Measurements from ENCODE around the gene CPO.
A peak's percentile ranks its signal among the peaks of the same experiment; 100 is the strongest.

The CPO gene

DNA sequence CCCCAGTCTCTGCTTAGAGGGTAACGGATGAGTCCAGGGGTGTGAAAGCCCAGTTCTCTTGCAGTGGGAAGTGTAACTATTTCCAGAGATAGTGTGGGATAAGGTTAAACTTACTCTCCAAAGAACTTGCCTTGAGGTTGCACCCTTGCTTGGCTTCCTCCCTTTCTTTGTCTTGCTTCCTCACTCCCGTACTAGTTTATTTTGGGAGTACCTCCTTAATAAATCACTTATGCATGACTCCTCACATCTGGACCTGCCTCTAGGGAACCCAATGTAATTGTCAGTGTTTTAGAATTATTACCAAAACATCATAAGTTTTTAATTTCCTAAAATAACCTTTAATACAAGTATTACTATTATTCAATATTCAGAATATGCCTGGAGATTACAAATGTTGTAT lies 35.2 kb downstream of the CPO start:
- no peak for DNase-seq

DNA sequence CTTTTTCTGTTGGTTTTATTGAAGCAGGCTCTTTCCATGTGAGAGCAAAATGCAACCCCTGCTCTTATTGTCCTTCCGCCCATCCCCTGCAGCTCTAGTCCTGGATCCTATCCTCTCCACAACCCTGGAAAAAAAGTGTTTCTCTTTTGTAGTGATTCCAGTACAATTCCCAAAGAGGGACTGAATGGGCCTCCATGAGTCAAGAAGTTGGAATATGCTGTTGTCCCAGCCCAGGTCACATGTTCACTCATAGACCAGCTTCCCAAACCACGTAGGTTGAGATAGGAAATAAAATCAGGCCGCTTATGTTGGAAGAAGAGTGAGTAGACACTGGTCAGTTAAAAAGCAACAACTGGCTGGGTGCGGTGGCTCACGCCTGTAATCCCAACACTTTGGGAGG lies 39.4 kb downstream of the CPO start:
- DNase-seq: no peak

DNA sequence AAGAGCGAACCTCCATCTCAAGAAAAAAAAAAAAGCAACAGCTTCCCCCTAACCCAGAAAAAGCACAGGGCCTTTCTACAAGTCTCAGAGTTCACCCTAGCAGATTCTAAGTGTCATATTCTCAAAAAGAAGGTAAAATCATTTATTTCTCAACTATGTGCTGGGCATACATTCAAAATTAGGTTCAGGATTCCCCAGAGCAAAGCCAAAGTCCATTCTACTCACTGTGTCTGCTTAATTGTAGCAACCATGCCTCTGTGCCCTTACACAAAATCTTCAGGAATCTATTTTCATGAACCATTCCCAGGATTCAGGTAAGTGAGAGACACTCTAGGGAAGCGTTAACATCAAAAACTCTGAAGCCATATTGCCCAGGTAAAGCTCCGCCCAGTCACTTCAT lies 40.0 kb downstream of the CPO start:
- no peak for DNase-seq

DNA sequence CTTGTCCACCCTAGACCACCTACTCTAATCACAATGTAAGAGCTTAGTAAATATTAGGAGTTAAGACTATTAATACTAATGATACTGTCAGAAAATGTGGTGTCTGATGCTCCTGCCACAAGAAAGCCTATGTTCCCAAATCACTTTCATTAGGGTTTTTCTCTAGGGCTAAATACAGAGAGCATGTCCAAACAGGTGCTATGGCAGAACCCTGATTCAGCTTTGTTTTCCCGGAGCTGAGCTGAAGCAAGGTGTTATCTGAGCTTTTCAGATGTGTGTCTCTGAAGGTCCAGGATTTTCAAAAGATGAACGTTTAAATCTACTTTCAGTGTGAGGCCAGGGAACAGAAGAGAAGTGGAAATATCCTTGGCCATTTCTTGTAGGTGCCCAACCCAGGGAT lies 40.6 kb downstream of the CPO start:
- no peak for DNase-seq

DNA sequence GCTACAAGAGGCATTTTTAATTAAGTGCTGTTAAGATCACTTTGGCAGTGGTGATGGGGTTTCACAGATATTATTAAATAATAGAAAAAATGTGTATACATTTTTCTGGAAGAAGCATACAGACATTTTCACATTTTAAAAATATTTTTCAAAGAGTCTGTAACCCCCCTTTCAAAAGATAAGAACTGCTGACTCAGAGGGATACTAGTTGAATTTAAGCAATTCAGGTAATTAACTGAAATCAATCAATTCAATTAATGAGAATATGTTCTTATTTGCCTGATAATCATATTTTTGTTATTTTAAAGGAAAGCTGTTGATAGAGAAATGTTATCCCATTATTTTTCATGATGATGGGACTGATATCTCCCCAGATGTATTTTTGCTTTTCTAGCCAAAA lies 41.1 kb downstream of the CPO start:
- no peak for DNase-seq

DNA sequence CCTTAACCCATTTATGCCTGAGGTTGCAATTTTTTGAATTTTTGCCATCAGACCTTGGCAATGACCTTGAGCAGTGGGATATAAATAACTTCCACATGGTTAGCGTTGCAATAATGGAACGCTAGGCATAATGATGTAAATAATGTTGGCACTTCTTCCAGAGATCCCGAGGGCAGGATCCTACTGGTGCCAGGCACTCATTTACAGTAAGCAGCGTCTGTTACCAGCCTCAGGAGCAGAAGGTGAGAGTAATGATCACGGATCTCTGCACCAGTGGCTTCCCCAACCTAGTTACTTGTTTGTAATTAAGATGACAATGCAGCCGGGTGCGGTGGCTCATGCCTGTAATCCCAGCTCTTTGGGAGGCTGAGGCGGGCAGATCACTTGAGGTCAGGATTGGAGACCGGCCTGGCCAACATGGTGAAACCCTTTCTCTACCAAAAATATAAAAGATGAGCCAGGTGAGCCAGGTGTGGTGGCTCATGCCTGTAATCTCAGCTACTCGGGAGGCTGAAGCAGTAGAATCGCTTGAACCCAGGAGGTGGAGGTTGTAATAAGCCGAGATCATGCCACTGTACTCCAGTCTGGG lies 41.9 kb downstream of the CPO start:
- no peak for DNase-seq

DNA sequence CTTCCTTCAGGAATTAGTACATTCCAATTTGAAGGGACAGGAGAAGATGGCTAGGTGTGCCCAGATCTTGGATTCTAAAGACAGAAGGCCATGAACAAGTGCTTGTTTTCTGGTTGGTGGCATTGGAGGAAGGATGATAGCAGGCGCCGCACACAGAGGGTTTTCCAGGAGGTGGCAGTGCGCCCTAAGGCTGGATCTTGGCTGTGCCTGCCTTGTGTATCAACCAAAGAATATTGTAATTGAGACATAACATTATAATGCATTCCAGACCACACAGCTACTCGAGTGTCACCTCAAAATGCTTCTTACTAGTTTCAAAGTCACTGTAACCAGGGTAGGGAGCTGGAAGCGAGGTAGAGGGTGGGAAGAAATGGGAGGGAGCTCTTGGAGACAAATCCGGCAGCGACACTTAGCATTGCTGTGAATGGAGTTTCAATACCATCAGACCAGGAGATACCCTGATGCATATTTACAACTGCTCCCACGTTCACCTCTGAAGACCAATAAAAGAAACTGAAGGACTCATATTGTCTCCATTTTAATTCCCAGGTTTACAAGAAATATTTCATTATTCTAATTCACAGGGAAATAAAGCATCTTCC lies 42.5 kb downstream of the CPO start:
- peak in 4 of 5 donors; percentile 19 to 45 (median 29) for DNase-seq

DNA sequence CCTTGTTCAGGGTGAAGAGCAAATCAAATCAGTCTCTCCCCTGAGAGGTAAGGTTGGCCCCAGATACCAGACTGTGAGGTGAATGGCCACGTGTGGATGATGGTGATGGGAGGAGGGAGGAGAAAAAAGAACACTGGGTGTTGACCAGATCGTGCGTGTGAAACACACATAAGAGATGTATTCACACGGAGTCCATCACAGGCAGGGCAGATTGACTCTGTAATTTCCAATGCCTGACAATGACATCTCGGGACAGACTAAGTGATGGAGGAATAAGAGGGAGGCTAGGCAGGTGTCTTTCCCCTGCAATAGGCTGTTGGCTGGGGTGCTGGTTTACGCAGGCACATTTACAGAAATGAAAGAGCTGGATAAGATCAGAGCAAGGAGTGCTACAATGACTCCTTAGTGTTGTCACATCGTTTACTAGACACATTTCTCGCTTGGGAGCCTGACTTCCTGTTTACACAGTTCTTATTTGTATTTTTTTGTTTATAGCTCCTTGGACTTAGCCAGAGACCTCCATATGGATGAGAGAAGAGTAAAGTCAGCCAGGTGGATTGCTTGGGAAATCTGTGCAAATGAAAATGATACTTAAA lies 43.1 kb downstream of the CPO start:
- DNase-seq: no peak

DNA sequence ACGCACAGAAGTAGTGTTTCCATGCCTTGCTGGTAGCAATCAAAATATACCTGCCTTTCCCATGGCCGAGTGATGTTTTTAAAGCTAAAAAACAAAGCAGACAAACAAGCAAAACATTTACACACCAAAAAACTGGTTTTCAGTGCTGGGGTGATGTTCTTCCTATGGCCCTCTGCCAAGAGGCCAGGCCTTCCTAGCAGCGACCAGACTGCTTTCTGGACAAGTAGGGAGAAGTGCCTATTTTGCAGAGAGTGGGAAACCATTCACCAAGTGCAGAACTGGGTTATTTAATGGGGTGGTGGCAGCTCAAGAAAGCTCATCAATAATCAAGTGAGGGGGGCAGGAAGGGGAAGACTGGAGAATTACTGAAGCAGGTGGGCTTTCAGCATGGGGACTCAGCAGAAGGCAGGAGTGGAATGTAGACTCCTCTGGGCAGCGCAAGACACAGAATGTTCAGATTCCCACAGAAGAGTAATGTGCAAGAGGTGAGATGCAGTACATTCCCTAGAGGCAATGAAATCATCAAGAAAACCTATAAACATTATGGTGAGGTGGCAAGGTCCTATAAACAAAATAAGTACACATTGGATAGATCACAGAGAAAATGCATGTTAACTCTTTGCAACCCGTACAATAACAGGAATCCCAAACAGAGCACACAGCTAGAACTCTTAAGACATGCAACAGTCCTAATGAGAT lies 44.0 kb downstream of the CPO start:
- no peak for DNase-seq

DNA sequence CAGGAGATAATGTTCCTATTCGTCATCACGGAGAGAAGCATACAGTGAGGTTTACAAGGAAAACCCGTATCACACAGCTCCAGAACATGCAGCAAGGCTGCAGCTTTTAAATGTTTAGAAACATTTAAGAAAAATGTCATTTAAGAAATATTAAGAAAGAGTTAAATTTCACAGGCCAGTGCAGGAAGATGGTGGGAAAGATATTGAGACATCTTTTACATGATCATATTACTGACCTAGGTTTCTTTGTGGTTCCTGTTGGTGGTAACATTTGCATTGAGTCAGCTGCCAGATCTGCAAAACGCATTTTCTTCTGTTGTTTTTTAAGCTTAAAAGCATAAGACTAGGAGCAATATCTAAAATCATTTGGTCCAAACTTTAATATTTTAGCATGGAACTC lies 44.9 kb downstream of the CPO start:
- no peak for DNase-seq

DNA sequence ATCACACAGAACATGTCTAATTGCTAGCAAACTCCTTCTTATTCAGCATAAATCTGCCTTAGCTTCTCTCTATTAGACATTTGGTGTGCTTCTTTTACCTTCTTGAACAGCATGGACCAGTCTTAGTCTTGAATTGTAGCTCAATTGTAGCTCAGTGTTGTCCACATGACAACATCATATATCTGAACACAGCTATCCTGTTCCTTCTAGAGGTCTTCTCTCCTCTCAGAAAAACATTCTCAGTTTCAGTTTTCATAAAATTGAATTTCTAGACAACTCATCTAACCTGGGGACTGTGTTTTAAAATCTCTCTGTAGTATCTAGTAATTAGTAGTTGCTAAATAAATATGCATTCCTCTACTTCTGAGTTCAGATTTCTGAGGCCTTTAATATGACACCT lies 47.6 kb downstream of the CPO start:
- no peak for DNase-seq

DNA sequence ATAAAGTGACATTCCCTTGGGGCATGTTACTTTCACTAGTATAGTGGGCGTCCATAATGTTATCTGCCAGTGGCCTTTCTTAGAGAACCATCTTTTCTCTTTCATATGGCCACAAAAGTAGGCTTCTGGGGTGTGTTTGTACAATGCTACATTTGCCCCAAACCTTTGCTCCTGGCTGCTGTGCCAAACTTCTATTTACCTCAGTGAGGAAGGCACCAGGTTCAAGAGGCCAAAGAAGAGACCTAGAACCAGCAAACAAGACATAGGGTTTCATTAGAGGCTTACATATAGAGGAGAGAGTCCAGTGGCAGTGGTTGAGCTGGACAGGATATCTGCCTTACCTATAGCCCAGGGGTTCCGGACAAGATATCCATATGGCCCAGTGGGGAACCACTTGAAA lies 48.5 kb downstream of the CPO start:
- DNase-seq: no peak

DNA sequence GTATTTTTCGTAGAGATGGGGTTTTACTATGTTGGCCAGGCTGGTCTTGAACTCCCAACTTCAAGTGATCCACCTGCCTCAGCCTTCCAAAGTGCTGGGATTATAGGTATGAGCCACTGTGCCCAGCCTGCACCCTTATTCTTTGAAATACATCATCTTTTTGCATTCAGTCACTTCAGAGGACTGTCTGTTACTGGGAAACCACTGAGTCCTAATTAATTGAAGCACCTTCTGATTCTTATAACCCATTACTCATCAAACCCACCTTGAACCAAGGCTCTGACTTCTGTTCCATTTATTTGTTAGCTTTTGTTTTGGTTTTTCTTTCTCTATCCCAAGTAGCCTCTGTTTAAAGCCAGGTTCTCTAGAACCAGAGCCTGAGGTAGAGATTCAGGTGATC lies 49.6 kb downstream of the CPO start:
- DNase-seq: no peak

DNA sequence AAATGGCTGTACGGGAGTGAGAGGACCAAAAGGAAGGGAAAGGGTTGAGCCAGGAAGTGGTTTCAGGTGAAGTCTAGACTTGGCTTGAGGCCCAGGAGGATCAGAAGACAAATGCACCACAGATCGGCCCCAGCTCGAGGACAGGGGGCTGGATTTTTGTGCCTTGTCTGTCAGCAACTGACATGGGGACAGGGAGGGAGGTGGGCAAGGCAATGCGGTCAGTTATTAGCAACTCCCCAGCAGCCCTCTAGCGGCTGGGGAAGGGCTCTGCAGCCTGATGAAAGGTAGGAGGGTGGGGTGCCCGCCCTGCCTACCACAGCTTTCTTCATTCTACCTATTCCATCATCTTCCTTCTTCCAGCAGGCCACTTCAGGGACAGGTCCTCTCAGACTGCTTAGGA lies 50.0 kb downstream of the CPO start:
- DNase-seq: peak in 1 of 5 donors; percentile 4

DNA sequence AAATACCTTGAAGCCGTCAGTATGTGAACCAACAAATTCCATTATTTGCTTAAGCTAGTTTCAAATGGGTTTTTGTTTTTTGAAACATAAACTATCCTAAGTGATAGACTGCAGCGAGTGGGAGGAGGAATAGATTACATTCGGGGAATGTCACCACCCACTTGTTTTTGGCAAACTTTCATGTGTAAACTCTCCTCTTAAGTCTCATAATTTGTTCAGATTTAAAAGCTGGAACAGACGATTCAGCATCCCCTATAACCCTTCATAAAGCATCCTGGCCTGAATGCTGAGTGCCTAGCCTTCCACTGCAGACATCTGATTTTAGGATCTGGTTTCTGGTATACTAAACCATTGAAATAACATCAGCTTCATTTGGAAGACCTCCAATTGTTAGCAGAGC lies 51.0 kb downstream of the CPO start:
- DNase-seq: no peak

DNA sequence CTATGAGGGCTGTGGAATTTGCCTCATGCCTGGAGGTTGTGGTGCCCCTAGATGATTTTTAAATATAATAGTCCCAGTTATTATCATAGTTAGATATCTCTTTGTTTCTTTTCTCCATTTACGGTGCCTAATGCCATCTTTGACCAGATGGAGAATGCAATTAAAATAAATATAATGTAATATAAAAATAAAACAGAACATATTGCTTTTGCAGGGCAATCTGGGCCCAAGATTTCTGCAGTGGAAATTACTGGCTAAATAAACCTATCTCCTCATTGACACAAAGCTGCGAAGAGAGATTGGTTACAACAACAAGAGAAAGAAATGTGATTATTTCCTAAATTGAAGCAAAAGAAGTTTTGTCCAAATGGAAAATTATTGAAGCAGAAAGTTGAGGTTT lies 51.8 kb downstream of the CPO start:
- DNase-seq: no peak

DNA sequence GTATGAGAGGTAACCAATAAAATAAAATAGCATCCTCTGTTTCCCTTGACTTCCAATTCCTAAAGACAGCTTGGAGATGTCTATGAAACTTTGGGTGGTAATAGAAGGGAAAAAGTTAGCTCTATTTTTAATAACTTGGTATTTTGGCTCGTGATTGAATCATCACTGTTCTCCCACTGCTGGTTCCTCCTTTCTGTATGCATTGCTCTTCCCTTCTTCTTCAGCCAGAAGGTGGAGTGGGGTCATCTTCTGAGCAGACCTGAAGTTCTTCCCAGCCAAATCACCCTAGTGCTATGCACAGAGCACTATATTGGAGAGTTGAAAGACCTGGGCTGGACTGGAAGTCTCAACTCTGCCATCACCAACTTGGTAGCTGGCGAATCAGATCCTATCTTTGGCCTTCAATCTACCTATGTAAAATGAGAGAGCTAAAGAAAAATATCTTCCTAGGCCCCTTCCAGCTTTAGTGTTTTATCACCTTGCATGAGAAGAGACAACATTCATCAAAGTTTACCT lies 54.1 kb downstream of the CPO start:
- no peak for DNase-seq

DNA sequence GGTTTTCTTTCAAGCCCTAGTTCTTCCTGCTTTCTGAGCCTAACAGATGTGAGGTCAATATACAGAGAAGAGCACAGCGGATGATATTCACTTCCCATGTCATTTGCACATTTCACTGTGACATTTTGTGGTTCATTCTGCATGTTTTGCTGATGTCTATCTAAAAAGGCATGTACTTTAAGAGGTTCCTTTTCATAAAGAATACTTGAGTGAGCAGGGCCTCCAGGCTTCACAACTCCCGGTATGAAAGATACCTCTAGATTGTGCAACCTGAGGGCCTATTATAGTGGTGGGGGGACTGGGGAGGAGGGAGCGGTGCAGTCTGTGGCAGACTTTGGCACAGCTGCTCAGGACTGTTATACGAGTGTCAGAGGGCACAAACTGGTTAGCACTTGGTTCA lies 54.6 kb downstream of the CPO start:
- no peak for DNase-seq

DNA sequence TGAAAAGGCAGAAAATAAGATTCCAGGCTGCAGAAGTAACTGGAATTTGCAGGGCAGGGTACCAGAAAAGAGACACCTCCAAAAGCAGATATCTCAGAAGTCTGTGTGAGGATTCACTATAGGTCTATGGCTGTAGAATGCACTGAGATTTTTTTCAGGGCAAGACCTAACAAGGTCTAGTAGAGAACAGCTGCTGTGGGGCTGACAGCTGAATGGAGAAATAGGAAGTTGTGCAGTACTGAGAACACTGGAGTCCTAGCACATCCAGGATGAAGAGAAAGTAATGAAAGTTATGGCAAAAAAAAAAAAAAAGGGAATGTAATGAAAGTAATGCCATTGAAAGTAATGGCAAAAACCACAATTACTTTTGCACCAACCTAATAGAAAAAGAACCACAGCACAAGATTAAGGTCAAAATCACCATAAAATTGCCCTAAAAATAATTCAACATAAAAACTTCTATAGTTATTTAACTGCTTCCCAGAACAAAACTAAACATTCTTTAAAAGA lies 57.3 kb downstream of the CPO start:
- DNase-seq: no peak

DNA sequence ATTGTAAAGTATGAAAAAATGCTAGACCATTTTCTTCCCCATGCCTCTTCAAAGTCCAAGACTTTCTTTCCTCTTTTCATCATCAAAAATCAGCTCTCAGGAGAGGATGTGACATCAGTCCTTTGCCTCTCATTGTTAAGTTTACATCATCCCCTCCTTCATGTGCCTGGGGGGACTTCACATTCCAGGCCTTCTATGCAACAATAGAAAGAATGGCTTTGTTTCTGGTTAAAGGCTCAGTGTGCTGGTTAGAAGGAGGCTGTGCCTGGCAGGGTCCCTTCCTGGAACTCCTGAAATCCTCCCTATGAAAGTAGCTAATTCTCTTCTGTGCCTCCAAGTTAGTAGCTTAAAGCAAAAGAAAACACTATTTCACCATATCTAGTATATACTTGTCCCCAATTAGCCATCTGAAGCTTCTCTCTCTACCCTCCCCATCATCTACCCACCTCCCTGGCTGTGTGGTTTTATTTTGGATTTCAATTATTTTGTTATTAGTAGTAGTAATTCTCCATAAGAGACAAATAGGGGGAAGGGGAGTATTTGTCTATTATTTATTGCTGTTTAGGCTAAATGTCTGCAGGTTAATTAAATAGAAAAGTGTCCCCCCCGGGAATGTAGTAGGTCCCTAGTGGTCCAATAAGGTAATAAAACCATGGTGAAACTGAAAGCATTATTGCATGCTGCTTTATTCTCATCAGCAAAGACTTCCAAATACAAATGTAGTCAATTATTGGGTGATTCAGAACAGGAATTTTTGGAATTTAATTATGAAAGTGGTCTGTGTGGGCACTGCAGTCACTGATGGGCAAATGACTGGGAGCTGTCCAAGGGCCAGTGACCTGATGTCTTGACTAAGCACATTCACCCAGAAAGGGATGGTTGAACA lies 69.0 kb downstream of the CPO start:
- no peak for DNase-seq

DNA sequence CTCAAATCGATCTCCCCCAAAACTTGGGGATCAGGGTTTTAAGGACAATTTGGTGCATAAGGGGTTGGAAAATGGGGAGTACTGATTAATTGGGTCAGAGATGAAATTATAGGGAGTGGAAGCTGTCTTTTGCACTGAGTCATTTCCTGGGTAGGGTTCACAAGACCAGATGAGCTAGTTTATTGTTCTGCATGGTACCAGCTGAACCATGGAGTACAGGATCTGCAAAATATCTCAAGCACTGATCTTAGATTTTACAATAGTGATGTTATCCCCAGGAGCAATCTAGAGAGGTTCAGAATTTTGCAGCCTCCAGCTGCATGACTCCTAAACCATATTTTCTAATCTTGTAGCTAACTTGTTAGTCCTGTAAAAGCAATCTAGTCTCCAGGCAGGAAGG lies 73.1 kb downstream of the CPO start:
- DNase-seq: no peak

DNA sequence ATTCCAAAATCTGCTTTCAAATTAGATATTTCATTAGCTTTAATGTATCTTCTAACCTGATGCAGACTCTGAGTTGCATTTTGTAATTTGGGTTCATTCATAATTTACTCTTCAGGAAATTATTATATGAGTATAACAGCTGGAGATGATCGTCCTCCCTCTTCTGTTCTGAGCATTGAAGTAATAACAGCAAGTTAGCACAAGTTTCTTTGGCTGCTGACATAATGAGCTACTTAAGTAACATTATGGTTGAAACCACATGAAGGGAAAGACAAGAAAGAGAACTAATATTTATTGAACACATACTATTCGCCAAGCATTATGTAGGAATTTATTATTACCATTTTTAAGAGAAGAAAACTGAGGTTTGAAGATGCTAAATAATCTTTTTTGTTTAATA lies 75.1 kb downstream of the CPO start:
- no peak for DNase-seq

DNA sequence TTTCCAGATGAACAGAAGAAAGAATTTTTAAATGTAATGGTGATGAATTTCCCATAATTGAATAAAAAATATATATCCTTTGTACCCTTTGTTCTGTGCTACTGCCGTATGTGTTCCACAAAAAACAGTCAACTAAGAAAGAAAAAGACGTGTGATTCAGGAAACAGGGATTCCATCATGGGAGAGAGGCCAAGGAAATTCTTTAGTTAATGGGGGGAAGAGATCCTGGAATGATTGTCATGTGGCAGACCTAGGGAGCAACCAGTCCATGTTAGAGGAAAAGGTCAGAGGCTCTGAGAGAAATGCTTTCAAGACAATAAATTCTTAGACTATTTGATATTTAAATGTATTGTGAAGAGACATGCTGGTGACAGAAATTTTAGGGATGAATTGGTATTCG lies 76.6 kb downstream of the CPO start:
- DNase-seq: no peak

All from T-helper 1 cell (primary cell).